Stimulated activated CD8-positive, alpha-beta memory T cell treated with anti-CD3 and anti-CD28 coated beads, Interleukin-7, amount 100 ng/mL, for 4 hours (primary cell): Measurements from ENCODE around the gene TRERF1.

Experiments
- DNase-seq, 2 donors: peaks; one replicate each; pipeline ENCODE4 v3.0.0-alpha.2; 2020; ENCODE audit warnings: low read depth in 2 of 2

Gene TRERF1

DNA sequence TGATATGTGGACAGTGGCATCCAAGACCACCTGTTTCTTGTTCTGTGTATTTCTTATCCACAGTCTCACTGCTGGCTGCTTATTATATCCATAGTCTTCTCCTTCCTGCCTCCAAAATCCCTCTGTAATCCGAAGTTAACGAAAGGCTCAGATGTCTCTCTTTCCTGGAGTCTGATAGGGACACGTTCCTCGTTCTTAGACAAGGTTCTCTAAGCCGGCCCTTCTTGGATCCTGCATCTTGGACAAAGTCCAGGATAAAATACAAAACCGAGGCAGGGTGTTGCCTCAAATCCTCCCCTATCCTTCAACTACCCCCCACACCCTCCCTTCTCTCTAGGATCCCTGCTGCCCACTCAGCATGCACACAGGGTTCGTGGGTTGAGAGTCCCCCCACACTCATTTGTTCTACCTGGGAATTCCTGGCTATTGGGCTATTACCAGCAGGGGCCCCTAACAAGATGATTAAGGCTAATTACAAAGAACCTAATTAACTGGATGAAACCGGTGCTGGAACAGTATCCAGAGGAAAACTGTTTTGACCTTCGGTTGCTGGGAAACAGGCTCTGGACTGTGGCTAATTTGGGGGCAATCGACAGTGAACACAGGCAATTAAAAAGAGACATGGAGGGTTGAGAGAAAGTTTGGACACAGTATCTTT lies 201.3 kb downstream of the TRERF1 start:
- DNase-seq = no peak

DNA sequence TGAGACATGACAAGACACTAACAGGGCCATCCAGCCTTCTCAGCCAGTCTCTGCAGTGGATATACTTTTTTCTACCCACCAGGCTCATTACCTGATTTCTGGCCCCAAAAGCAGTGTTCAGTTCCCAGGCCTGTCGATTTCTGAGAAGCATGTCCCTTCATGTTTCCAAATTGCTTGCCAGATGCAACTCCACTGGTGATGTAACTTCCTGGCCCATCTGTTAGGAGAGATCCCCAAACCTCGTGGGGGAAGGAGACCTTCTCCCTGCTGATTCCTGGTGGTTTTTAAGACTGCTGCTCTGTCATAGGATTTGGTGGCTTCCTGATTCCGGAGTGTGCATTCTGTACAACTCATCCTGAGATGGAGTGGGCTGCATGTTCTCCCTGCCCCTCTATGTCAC lies 202.4 kb downstream of the TRERF1 start:
- no peak for DNase-seq

DNA sequence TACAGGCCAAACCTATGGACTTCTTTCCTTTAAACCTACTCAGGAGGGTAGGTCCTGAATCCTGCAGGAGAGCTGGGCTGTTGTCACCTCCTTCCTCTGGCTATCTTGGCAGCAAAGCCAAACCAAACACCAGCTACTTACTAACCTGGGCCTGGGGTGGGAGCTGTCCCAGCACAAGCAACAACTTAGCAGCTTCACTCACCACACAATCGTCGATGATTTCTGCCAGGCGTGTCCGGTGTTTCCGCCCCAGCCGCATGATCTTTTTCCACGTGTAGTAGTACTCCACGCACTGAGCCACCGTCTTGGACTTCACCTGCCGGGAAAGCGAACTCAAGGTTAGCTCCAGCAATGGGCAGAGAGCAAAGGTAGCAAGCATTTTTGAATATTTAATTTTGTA lies 208.7 kb downstream of the TRERF1 start:
- DNase-seq = no peak

DNA sequence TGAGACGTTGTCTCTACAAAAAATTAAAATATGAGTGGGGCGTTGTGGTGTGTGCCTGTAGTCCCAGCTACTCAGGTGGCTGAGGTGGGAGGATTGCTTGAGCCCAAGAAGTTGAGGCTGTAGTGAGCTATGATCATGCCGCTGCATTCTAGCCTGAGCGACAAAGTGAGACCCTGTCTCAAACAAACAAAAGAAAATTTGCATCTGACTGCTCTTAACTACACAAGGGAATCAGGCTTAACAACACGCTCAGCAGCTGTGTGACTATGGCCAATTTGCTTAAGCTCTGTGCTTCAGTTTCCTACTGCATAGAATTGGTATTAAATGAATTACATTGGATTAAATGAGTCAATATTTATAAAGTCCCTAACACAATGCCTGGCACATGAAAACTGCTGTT lies 209.8 kb downstream of the TRERF1 start:
- no peak for DNase-seq

DNA sequence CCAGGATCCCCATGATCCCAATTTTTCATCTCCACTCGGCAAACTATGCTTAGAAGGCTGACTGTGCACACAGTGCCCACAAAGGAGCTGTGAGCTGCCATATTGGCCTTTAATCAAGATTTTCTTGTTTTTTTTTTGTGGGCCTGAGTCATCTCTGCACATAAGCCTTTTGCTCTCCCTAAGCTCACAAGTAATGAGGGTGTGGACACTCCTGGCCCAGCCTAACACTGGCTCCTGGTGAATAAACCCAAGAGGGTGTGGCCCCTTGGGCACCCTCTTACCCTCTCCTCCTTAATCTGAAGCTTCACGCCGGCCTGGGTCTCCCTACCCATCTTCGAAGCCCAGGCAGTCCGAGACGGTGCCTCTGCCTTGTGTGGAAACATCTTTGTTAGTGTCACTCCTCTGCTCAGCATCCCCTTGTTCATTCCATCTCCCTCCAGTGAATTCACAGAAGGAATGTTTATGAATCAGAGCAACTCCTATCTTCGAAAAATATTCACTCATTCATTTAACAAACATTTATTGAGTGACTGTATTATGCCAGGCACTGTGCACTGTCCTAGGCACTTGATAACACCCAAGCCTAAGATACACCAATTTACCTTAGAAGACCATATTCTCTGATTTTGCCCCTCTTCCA lies 211.9 kb downstream of the TRERF1 start:
- DNase-seq = no peak

DNA sequence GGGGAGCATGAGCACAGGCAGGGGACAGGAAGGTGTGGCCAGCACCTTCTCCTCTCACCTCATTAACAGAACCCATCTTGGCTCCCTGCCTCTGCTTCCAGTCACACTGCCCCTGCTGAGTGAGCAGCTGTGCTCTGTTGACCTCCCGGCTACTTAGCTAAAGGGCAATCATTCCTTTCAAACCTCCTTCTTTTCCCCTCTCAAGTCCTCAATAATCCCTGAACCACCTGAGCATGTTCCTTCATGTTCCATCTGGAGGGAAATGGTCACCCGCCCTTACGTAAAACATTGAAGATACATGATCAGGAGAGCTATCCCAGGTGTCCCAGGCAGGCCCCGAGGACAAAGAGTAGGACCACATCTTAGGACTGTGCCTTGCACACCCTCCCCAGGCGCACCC lies 212.4 kb downstream of the TRERF1 start:
- DNase-seq = no peak

DNA sequence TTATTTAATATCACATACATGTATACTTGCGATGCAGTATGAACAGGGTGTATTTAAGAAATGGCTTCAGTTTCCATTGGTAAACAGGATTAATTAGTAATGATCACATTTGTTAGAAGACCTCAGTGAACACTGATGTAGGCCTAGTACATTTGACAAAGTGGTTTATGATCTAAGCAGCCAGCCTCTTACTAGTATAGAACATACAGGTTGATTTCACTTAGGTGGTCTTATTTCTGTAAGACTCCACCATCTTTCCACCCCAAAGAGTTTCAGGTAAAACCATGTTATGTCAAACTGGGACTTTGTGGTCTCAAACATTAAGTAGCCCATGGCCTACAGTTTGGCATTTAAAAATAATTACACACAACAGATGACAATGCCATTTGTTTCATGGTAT lies 213.9 kb downstream of the TRERF1 start:
- DNase-seq = no peak

DNA sequence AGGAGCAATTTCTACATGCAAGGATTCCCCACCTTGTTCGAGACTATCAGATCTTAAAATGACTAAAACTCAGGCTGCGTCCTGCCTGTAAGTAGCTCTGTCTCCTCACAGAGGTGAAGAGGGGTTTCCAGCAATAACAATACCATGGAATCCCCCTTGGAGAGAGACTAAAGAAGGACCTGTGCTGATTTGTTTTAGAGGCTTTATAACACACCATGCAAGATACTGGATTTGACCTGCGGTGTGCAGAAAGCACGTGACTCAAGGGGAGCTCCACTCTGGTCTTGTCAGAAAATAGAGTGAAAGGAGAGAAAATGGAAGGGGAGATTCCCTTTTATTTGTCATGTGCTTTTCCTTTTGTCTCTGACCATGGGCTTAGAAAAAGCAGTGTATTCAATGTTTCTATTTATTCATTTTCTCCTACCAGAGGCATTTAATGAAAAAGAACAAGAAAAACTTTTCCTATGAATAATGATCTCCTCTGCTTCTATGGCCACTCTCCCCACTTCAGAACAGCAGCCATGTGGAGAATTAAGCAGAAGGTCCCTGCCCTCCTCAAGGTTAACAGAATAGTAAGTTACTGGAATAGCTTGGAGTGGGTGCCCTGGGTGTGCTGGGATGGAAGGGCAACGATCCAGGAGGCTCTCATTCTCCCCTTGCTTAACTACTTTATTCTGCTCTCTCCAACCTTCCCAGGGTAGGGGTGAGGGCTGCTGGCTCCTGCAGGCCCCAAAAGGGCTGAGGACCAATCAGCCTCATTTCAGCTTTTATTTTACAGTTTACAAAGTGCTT lies 214.8 kb downstream of the TRERF1 start:
- DNase-seq = no peak

DNA sequence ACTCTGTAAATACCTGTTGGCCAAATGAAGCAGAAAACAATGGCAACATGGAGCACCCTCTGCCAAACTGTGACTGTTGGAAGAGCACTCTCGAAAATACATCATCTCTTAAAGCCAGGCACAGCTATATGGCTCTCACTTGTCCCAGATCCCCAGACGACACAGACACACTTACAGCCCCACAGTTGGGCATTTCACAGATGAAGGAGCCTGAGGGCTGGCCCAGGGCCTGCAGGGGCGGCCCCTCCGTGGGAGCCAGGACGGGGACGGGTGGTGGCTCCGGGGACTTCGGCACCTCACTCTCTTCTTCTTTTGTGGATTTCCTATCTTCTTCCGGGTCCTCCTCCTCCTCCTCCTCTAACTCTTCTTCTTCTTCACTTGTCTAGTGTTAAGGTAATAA lies 215.7 kb downstream of the TRERF1 start:
- DNase-seq = no peak

DNA sequence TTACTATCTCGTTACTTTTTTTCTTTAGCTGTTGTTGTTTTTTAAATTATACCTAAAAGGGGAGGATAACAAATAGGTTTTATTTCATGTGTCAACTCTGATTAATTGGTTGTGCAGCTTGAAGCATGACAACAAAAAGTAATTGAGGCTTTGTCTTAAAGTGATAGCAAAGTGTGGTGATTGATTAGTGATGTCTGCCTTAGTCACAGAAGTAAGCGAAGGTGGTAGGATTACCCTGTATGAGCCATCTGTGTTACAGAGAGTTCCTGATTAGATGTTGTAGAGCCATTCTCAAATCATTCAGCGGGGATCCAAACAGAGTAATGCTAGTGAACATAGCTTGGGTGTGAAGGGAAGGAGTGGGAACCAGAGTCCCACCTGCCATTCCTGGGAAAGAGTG lies 219.7 kb downstream of the TRERF1 start:
- DNase-seq = no peak

DNA sequence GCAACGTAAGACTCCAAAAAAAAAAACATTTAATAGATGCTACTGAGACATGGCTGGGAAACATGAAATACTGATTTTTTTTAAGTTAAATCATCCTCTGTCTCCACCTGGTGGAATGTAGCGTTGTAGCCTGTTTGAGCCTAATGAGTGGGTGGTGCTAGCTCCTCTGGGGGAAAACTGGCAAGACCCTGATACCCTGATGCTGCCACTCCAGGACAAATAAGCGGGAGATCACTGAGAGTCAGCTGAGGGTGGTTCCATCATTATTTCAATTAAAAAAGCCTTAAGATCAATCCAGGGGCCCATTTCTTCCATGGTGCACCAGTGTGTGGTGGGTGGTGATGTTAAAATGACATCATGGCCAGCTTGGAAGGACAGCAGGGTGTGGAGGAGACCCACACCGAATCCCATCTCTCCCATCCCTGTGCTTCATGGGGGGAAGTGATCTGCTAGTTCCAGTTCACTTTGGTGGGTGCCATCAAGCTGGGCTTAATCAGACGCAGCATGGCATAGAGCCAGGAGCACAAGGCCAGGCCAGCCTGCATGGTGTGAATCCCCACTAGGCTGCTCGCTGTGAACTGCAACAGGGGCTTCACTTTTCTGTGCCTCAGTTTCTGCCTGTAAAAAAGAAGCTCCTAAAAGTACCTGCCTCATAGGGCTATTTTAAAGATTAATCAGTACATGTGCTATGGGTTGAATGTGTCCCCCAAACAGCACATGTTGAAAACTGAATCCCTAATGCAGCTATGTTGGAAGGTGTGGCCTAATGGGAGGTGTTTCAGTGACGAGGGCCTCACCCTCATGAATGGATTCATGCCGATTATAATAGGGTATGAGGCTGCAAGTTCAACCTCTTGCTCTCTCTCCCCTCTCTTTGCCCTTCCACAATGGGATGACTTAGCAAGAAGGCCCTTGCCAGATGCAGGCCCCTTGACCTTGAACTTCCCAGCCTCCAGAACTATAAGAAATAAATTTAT lies 221.1 kb downstream of the TRERF1 start:
- DNase-seq = no peak

DNA sequence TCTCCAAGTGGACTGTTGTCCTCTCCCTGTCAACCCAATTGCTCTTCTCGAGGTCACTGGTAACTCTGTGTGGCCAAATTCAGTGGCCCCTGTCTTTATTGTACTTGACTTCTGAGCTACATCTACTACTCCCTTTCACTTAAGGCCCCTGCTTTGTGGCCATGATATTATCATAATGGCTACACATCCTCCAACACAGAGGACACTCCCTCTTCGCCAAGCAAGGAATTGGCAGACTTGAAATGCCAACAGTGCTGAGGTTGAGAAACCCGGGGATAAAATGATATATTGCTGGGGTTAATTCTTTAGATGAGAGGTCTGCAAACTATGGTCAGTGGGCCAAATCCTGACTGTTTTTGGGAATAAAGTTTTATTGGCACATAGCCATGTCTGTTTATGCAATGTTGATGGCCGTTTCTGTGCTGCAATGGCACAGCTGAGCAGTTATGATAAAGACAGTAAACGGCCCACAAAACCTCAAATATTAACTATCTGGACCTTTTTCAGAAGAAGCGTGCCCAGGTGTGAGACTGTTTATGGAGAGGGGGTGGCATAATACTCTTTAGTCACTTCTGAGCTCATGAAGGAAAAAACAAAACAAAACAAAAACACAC lies 222.1 kb downstream of the TRERF1 start:
- no peak for DNase-seq

DNA sequence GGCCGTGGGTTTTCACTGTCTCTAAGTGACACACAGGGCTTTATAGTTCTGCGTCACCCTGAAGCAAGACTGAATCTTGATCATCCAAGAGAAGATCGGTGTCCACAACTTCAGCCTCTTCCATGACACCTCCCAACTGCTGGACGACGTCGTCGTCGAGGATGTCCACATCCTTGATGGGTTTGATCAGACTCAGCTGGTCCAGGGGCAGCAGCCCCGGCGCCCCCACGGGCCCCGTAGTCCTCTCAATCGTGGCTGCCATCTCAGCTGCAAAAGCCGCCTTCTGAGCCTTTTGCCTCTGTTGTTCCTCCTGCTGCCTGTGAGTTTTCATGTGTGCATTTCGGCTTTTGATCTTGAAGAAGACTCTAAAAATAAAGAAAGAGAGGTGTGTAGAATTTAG lies 223.4 kb downstream of the TRERF1 start:
- no peak for DNase-seq

DNA sequence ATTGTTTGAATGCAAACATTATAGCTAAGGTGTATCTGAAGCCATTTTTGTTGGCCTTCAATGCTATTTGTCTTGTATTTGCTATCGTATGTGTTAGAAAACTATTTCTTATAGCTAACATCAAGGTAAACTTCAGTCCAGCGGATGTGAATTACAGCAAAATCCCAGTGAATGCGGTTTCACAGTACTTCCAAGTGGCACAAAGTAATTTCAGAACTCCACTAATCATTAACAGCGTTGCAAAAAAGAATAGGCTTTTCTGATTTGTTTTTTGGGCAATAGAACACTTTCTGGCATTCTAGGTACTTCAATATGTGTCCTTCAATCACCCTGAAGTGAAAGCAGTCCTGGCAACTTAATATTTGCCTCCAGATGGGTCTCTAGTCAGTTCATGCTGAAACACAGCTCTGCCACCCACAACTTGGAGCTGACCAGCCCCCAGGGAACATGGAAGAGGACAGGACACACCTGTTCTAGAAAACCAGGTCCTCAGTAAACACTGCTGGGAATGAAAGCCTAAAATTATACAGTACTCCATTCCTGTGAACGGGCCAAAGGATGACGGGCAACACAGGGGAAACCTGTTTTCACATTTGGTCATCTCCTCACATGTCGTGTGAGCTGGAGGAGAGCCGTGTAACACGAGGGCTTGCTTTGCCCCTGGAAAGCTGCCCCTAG lies 224.4 kb downstream of the TRERF1 start:
- no peak for DNase-seq

DNA sequence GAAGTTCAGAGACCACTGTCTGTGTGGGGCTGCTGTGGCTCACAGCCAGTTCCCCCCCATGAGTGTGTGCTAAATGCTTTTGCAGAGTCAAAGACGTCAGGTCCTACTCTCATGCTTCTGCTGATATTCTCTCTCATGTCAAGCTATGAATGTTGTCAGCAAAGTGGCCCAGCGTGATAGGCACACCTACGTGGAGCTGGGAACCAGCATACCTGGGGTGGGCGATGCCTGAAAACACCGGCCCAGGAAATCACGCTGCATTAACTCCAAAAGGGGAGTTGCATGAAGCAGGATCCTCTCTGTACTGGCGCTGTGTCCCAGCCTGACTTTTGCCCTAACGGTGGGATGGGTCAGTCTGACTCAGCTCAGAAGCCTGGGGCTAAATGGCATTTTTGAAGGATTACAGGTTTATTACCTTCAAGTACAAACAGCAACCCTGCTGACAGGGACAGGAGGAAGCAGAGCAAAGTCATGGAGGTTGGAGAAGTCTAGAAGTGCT lies 225.0 kb downstream of the TRERF1 start:
- DNase-seq = no peak

DNA sequence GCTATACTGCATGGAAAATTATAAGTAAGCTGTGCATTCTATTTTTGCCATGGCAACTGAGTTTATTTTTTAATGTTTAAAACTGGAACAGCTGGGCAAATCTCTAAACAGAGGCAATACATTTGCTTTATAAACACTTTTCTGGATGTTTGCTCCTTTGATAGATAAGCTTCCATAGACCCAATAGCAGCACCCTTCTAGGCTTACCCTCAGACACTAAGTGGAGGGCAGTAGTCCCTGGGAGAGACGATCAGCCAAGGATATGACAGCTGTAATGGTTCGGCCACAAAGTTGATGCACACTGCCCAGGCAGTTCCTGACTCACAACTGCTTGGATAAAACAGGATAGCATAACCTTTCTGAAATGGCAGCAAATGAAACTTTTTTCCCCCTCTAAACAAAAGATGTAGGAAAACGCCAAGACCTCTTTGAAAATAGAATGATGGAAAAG lies 225.5 kb downstream of the TRERF1 start:
- no peak for DNase-seq

DNA sequence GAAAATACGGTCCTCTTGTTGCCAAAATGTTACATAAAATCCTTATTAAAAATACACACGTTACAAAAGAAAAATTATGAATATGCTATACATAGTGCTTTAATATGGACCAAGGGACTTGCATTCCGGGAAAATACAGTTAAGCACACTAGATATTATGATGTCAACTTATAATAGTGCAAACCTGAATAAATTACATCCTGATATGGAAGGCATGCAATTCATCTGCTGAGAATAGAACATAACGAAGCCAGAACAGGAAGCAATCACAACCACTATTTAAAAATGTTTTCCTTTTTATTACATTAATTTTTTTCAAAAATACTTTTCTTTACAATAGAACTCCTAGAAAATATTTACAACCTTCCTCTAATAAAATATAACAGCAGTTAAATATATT lies 226.3 kb downstream of the TRERF1 start:
- DNase-seq = no peak

DNA sequence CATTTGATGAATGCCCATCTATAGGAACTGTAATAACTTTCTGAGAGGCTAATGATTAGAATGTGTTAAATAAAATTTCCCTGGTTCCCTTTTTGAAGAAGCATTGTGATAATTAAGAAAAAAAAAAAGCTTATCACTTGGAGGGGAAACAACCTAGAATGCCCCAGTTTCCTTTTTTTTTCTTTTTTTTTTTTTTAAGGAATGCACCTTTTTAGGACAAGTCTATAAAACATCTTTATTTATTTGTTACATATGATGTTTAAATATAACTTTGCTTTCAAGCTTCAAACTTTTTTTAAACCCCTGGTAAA lies 226.7 kb downstream of the TRERF1 start:
- DNase-seq = no peak

DNA sequence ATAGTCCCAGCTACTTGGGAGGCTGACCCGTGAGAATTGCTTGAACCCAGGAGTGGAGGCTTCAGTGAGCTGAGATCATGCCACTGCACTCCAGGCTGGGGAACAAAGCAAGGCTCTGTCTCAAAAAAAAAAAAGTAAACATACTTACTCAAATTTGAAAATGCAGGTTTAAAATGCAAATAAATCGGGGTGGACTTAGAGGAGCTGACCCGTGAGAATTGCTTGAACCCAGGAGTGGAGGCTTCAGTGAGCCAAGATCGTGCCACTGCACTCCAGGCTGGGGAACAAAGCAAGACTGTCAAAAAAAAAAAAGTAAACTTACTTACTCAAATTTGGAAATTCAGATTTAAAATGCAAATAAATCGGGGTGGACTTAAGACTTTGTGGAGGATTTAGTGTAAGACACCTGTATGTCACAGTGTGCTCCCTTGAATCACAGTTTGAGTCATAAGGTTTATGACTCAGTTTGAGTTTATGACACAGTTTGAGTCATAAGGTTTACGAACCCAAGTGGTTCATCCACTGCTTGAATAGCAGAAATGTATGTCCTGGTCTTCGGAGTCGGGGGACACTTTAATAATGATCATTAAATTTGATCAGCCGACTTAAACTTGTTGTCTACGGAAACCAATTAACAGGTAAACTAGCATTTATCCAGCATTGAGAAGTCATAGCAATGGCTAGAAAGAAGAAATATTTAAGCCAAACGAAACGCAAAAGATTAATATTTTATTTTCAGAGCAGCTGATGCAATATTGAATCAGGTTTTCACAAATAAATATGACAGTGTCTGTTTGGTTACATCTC lies 227.3 kb downstream of the TRERF1 start:
- DNase-seq = no peak

DNA sequence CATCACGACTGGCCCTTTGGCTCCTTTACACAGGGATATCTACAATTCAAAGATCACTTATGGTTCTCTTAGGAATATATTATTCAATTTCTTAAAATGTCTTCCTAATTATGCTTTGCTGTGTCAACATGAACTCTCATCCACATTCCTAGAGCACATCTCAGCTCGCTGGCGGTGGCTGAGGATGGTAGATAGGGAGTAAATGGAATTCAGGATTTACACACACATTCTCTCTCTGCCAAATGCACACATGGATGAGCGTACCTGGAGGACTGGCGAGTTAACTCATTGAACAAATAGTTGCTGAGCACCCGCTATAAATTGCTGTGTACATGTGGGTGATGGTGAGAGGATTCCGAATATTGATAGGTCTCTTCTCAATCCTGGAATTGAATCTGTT lies 229.3 kb downstream of the TRERF1 start:
- DNase-seq = no peak
